Endothelial cell of umbilical vein (primary cell): ENCODE results near the gene RPS8.

Experiments used
- CTCF ChIP-seq, 2 donors: IDR thresholded peaks; 1 replicate in 1 of 2; 2 replicates in 1 of 2; pipeline ENCODE4 v1.5.1; 2011; ENCODE audit warnings: low read length in 2 of 2, mild to moderate bottlenecking in 2 of 2, moderate library complexity in 2 of 2, control low read depth in 1 of 2, inconsistent platforms in 1 of 2, low read depth in 1 of 2; ENCODE audit not compliant: insufficient read depth in 1 of 2; ENCODE audit errors: extremely low read depth in 1 of 2
- POLR2A ChIP-seq: IDR thresholded peaks from 2 replicates; pipeline ENCODE4 v1.6.1; 2012; ENCODE audit warnings: low read depth, mild to moderate bottlenecking, control low read depth, low read length

GRCh38 chr1:44740179-44740617, 35.1 kb upstream of the RPS8 start:
- TF ChIP-seq CTCF (IDR thresholded peaks at IDR 0.05; ENCODE audit: extremely low read depth in 1 of 2, insufficient read depth in 1 of 2, low read depth in 1 of 2, low read length in 2 of 2), result no peak
- TF ChIP-seq POLR2A, result no peak
